ENCODE measurements around the gene GNAQ. TPM values are rescaled to one million over a fixed set of nuclear protein-coding genes. Genes with fewer than 3 reads are reported as not detected.
A peak's percentile ranks its signal among the peaks of the same experiment; 100 is the strongest.

The GNAQ gene
- polyA plus RNA-seq, 1 of the 3 experiments (the other 2 are of a cell fraction): 20.9 TPM

DNA sequence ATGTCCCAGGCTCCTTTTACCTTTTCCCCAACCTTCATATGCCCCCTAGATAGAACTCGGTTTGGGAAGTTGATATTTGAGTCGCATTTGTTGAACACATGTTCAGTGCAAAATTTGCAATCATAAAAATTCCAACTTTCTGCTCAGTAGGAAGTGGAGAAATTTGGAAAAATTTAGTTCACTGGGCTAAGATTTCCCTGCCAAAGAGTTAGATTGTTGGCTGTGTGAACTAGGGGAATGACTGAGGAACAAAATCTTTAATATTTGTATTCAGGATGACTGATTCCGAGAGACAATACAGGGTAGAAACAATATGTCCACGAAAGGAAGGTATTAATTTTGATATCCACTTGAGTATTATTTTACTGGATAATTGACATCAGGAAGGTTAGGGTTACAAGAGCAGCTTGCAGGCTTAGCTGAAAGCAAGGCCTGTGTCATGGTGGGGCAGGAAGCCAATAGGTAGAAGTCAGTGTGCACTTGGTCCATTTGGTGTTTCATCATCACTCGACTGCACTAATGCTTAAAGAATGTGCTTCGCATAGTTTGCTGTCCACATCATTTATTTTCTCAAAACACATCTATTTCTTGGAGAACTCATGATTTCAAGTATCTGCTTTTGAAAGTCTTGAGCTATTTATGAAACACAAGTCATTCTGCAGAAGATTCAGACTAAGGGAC, 324.1 kb downstream of the GNAQ start:
- no peak for DNase-seq
- WGBS (ENCODE audit: low lambda C conversion rate): 43% methylated on average over 6 of the region's 6 CpGs
- H3K9me2 ChIP-seq: no peaks in the 10 kb centered on the region
- ChIA-PET CTCF (interaction anchor here (0.6 kb wide), 1 partner anchor 49 kb away, joined by 3 read pairs; no protein-coding TSS in a partner anchor), POLR2A (no interaction called here)
- peak overlapping the region; percentile 50; the same call in 1 of the 2 replicates for H3K9ac ChIP-seq
- no peak overlapping the region for H3K4me3 ChIP-seq (ENCODE audit: low read depth in 2 of 2, low read length in 1 of 2)
- H3K4me1 ChIP-seq (ENCODE audit: control insufficient read depth in 1 of 2, insufficient read depth in 2 of 2, low read depth in 1 of 2, low read length in 1 of 2): peaks cover 4 to 9% of the 10 kb centered on the region in 2 experiments
- no peak overlapping the region for H2AFZ ChIP-seq (ENCODE audit: low read depth)
- H4K20me1 ChIP-seq (ENCODE audit: insufficient read depth): no peaks in the 10 kb centered on the region
- H3K9me3 ChIP-seq: no peaks in the 10 kb centered on the region; the same call in 1 of the 2 replicates
- no peaks in the 10 kb centered on the region for H3K36me3 ChIP-seq (replicated peaks in 1 of 2; ENCODE audit: control insufficient read depth in 1 of 2, insufficient read depth in 2 of 2, low read length in 1 of 2)
- H3K27ac ChIP-seq (ENCODE audit: low read depth in 2 of 2, low read length in 1 of 2): peak overlapping the region; percentile 76 to 84; a peak in 3 of 4 replicates
- H3K27me3 ChIP-seq (ENCODE audit: insufficient read depth): no peaks in the 10 kb centered on the region
- peaks cover 18% of the 10 kb centered on the region; the same call in 1 of the 2 replicates for H3K79me2 ChIP-seq (ENCODE audit: insufficient read depth)
- peak overlapping the region; percentile 4; the same call in 1 of the 2 replicates for H3K4me2 ChIP-seq
- peaks cover 39% of the 10 kb centered on the region for H3F3A ChIP-seq (replicated peaks; ENCODE audit: insufficient read depth)
- TF ChIP-seq SIN3A (IDR thresholded peaks at IDR 0.05; ENCODE audit: borderline replicate concordance, low read depth, low read length): no peak
- peak; percentile 93 for TF ChIP-seq TCF12 (IDR thresholded peaks at IDR 0.05)
- TF ChIP-seq MAX (IDR thresholded peaks at IDR 0.05; ENCODE audit: low read depth): peak; percentile 84
- no peak for TF ChIP-seq TAF1 (IDR thresholded peaks at IDR 0.05; ENCODE audit: borderline replicate concordance, low read depth, low read length)
- TF ChIP-seq TEAD4 (IDR thresholded peaks at IDR 0.05; ENCODE audit: borderline replicate concordance, insufficient read depth): peak; percentile 96
- TF ChIP-seq RXRA (IDR thresholded peaks at IDR 0.05; ENCODE audit: borderline replicate concordance, low read depth): peak; percentile 45; the same call in 1 of the 2 replicates
- TF ChIP-seq JUND (IDR thresholded peaks at IDR 0.05): peak; percentile 97
- TF ChIP-seq PBX3 (IDR thresholded peaks at IDR 0.05): peak; percentile 94
- TF ChIP-seq, protein P1, sequence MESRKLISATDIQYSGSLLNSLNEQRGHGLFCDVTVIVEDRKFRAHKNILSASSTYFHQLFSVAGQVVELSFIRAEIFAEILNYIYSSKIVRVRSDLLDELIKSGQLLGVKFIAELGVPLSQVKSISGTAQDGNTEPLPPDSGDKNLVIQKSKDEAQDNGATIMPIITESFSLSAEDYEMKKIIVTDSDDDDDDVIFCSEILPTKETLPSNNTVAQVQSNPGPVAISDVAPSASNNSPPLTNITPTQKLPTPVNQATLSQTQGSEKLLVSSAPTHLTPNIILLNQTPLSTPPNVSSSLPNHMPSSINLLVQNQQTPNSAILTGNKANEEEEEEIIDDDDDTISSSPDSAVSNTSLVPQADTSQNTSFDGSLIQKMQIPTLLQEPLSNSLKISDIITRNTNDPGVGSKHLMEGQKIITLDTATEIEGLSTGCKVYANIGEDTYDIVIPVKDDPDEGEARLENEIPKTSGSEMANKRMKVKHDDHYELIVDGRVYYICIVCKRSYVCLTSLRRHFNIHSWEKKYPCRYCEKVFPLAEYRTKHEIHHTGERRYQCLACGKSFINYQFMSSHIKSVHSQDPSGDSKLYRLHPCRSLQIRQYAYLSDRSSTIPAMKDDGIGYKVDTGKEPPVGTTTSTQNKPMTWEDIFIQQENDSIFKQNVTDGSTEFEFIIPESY (IDR thresholded peaks at IDR 0.05; ENCODE audit: borderline replicate concordance, low read depth): peak; percentile 66
- TF ChIP-seq RFX5 (IDR thresholded peaks at IDR 0.05; ENCODE audit: low read length): no peak
- TF ChIP-seq IRF3 (IDR thresholded peaks at IDR 0.05; ENCODE audit: low read depth, low read length): no peak
- no peak for TF ChIP-seq GABPA (IDR thresholded peaks at IDR 0.05; ENCODE audit: low read depth)
- TF ChIP-seq EP300 (IDR thresholded peaks at IDR 0.05; ENCODE audit: borderline replicate concordance in 1 of 2, low read depth in 1 of 2, low read length in 1 of 2): peak in 1 of 2 experiments; percentile 94; a peak in 2 of 4 replicates
- no peak for TF ChIP-seq EZH2phosphoT487 (IDR thresholded peaks at IDR 0.05; ENCODE audit: borderline replicate concordance, low read depth)
- no peak for TF ChIP-seq RCOR1 (IDR thresholded peaks at IDR 0.05; ENCODE audit: low read length)
- TF ChIP-seq CTCF (IDR thresholded peaks at IDR 0.05): no peak
- TF ChIP-seq POLR2AphosphoS5 (IDR thresholded peaks at IDR 0.05; ENCODE audit: low read depth, low read length): peak; percentile 47; the same call in 1 of the 2 replicates
- TF ChIP-seq NRF1 (IDR thresholded peaks at IDR 0.05; ENCODE audit: low read depth, low read length): no peak
- peak; percentile 65; the same call in 1 of the 2 replicates for TF ChIP-seq MEF2A (IDR thresholded peaks at IDR 0.05; ENCODE audit: borderline replicate concordance, low read depth)
- no peak for TF ChIP-seq SMC3 (IDR thresholded peaks at IDR 0.05; ENCODE audit: low read depth, low read length)
- TF ChIP-seq, protein P2, sequence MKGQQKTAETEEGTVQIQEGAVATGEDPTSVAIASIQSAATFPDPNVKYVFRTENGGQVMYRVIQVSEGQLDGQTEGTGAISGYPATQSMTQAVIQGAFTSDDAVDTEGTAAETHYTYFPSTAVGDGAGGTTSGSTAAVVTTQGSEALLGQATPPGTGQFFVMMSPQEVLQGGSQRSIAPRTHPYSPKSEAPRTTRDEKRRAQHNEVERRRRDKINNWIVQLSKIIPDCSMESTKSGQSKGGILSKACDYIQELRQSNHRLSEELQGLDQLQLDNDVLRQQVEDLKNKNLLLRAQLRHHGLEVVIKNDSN (IDR thresholded peaks at IDR 0.05; ENCODE audit: borderline replicate concordance, low read depth): no peak
- no peak for TF ChIP-seq USF2 (IDR thresholded peaks at IDR 0.05; ENCODE audit: borderline replicate concordance, low read depth, low read length)
- TF ChIP-seq FOSL2 (IDR thresholded peaks at IDR 0.05; ENCODE audit: borderline replicate concordance, low read depth): peak; percentile 94
- TF ChIP-seq ELF1 (IDR thresholded peaks at IDR 0.05): no peak
- TF ChIP-seq FOXJ3 (CRISPR knock-in tag; IDR thresholded peaks at IDR 0.05): no peak

Measured in SK-N-SH (cell line).